Peyer's patch (tissue), 4 donors: ENCODE data around the gene ZNF672.

Experiments
- CTCF ChIP-seq, 6 experiments: fragments of 450-650 bp in 4 of 6; fragments of 200-600 bp in 2 of 6; sonication (generic) in 1 of 6; IDR thresholded peaks; one replicate each; pipeline ENCODE4 v1.5.1; 2017 to 2019; ENCODE audit warnings: antibody characterized with exemption in 6 of 6, mild to moderate bottlenecking in 3 of 6, moderate library complexity in 1 of 6
- POLR2A ChIP-seq, 2 donors: fragments of 450-650 bp; IDR thresholded peaks; one replicate each; pipeline ENCODE4 v1.5.1; 2017; ENCODE audit warnings: antibody characterized with exemption in 2 of 2, mild to moderate bottlenecking in 2 of 2, moderate library complexity in 2 of 2

DNA sequence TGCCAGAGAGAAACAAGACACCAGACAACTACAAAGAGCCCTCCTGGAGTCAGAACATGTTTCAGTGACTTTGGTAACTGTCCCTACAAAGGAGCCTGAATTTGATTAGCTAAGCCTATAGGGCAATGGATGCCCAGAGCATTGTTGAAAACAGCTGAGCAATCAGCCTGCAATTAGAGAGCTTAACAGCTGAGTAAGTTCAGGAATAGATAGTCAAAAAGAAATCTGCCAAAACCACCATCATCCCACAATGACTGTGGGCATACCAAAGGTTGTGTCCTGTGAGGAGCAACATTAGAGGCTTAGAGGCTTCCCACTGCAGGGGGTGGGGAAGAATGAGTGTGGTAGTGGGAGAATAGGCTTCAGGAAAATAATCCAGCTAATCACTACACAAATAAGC lies 44.4 kb upstream of the ZNF672 start:
- TF ChIP-seq CTCF (IDR thresholded peaks at IDR 0.05) (no peak), POLR2A (IDR thresholded peaks at IDR 0.05) (no peak)
